PC-3 (cell line): ENCODE data around the gene H6PD. TPM values are rescaled to one million over a fixed set of nuclear protein-coding genes. Genes with fewer than 3 reads are reported as not detected.

ENCODE experiments used
- ATAC-seq: fragments of 200-7000 bp; cut with Tn5 transposase; 2 replicates; pipeline ENCODE4 v1.9.1; 2020; ENCODE audit warnings: mild to moderate bottlenecking, moderate library complexity
- BruUV-seq: library from RNA; stranded (reverse); fragments of 400-500 nt; replicated peaks from 2 replicates; lab custom pipeline; 2021; lab: Mats Ljungman, UMichigan
- CTCF ChIA-PET: fragments of 300-600 bp; sonication (Branson Sonifier 250); formaldehyde crosslinking; loops from one replicate; lab custom pipeline; 2022; ENCODE audit warnings: antibody characterized with exemption; lab: Charles Lee
- POLR2A ChIA-PET: fragments of 300-600 bp; sonication (Branson Sonifier 250); formaldehyde crosslinking; loops from one replicate; lab custom pipeline; 2022; ENCODE audit warnings: antibody characterized with exemption; ENCODE audit not compliant: unreplicated experiment; lab: Charles Lee
- DNase-seq: peaks from one replicate; pipeline ENCODE4 v3.0.0-alpha.2; 2015
- H2AFZ ChIP-seq: fragments of 300-600 bp; sonication (generic); 2 replicates; pipeline ENCODE4 v1.6.0; 2016; ENCODE audit warnings: antibody characterized with exemption, low read length
- H3F3A ChIP-seq: fragments of 300-600 bp; sonication (generic); one replicate; pipeline ENCODE4 v1.6.0; 2017; ENCODE audit warnings: antibody characterized with exemption, low read length, control low read depth, mild to moderate bottlenecking; ENCODE audit not compliant: unreplicated experiment
- H3K27ac ChIP-seq: fragments of 300-600 bp; sonication (generic); 2 replicates; pipeline ENCODE4 v1.5.1; 2016; ENCODE audit warnings: mild to moderate bottlenecking, low read length
- H3K27me3 ChIP-seq: fragments of 300-600 bp; sonication (generic); 2 replicates; pipeline ENCODE4 v1.6.1; 2016; ENCODE audit warnings: low read length, mixed read lengths
- H3K36me3 ChIP-seq: fragments of 300-600 bp; sonication (generic); 2 replicates; pipeline ENCODE4 v1.6.1; 2016; ENCODE audit warnings: low read depth, mixed run types, low read length, mixed read lengths
- H3K4me1 ChIP-seq: fragments of 300-600 bp; sonication (generic); 2 replicates; pipeline ENCODE4 v1.5.1; 2016; ENCODE audit warnings: low read length; ENCODE audit not compliant: insufficient read depth
- H3K4me2 ChIP-seq: fragments of 300-600 bp; sonication (generic); 2 replicates; pipeline ENCODE4 v1.6.0; 2016; ENCODE audit warnings: low read length
- H3K4me3 ChIP-seq: fragments of 300-600 bp; sonication (generic); 2 replicates; pipeline ENCODE4 v1.5.1; 2016; ENCODE audit warnings: mild to moderate bottlenecking, low read length, mixed read lengths
- H3K79me2 ChIP-seq: fragments of 300-600 bp; sonication (generic); 2 replicates; pipeline ENCODE4 v1.6.1; 2017; ENCODE audit warnings: low read length, mixed read lengths
- H3K9ac ChIP-seq: fragments of 300-600 bp; sonication (generic); 2 replicates; pipeline ENCODE4 v1.6.0; 2016; ENCODE audit warnings: mild to moderate bottlenecking, low read length
- H3K9me2 ChIP-seq: fragments of 300-600 bp; sonication (generic); replicated peaks from 2 replicates; pipeline ENCODE4 v1.6.1; 2016; ENCODE audit warnings: mixed run types, low read length, mixed read lengths
- H3K9me3 ChIP-seq: fragments of 300-600 bp; sonication (generic); 2 replicates; pipeline ENCODE4 v1.6.1; 2016; ENCODE audit warnings: low read length, mixed read lengths
- H4K20me1 ChIP-seq: fragments of 300-600 bp; sonication (generic); 2 replicates; pipeline ENCODE4 v1.6.1; 2016; ENCODE audit warnings: low read length, mixed read lengths
- CTCF ChIP-seq: fragments of 300-600 bp; sonication (generic); conservative IDR thresholded peaks from 2 replicates; pipeline ENCODE4 v1.5.1; 2017; ENCODE audit warnings: antibody characterized with exemption, low read depth, mild to moderate bottlenecking, low read length
- EZH2 ChIP-seq: fragments of 300-600 bp; sonication (generic); IDR thresholded peaks from one replicate; pipeline ENCODE4 v1.6.1; 2017; ENCODE audit warnings: antibody characterized with exemption, mild to moderate bottlenecking, low read length; ENCODE audit not compliant: unreplicated experiment
- EZH2phosphoT487 ChIP-seq: fragments of 300-600 bp; sonication (generic); IDR thresholded peaks from 2 replicates; pipeline ENCODE4 v1.6.1; 2018; ENCODE audit warnings: mild to moderate bottlenecking, antibody characterized with exemption, low read length, borderline replicate concordance
- intact Hi-C: fragments of 100-400 bp; cut with micrococcal nuclease; formaldehyde crosslinking; loops from 2 replicates; pipeline ENCODE4 v1.9.0; 2023
- total RNA-seq: library from RNA; depleted of rRNA; stranded (reverse); fragments of >200 nt; gene quantifications from 2 replicates; pipeline ENCODE4 v1.2.3, GENCODE V29; 2014

Gene H6PD
- total RNA-seq, 1 experiment from 2014 or later, result 6.8 TPM

- Histone ChIP-seq H4K20me1 (no peaks in the 10 kb centered on the region), H3K4me3 (no peak overlapping the region), H3K9me3 (no peaks in the 10 kb centered on the region), H3K9me2 (no peaks in the 10 kb centered on the region), H3K27me3 (0 out of 2 replicates have a peak, but pooled peaks cover 5% of the 10 kb centered on the region), H2AFZ (no peak overlapping the region), H3K36me3 (no peaks in the 10 kb centered on the region), H3K4me1 (peaks cover 26% of the 10 kb centered on the region), H3K79me2 (no peaks in the 10 kb centered on the region), H3K9ac (no peak overlapping the region), H3K4me2 (peak overlapping the region; percentile 39; the same call in 1 of the 2 replicates), H3K27ac (no peak overlapping the region), H3F3A (no peaks in the 10 kb centered on the region)
- no peak for TF ChIP-seq CTCF
- TF ChIP-seq EZH2phosphoT487, result no peak
- TF ChIP-seq EZH2, result no peak
- POLR2A ChIA-PET, result interaction anchor here (0.6 kb wide), 1 partner anchor 60 kb away, joined by 3 read pairs; no protein-coding TSS in a partner anchor
- BruUV-seq, result no TSS peak
- peak; percentile 93 for ATAC-seq
- CTCF ChIA-PET, result interaction anchor here (0.7 to 1.0 kb wide), 3 partner anchors 13 to 84 kb away, joined by 3 to 6 read pairs (median 4); no protein-coding TSS in a partner anchor
- DNase-seq, result peak; percentile 86
- intact Hi-C loops, result no loop called here
Measured at GRCh38 chr1:9194024-9194423, 40.5 kb upstream of the H6PD start.

- Histone ChIP-seq H3K27me3 (0 out of 2 replicates have a peak, but pooled peaks cover 5% of the 10 kb centered on the region), H3K27ac (no peak overlapping the region), H3K4me2 (no peak overlapping the region), H3K79me2 (no peaks in the 10 kb centered on the region), H3K4me3 (no peak overlapping the region), H3K9ac (no peak overlapping the region), H3K36me3 (no peaks in the 10 kb centered on the region), H3K9me3 (no peaks in the 10 kb centered on the region), H2AFZ (peak overlapping the region; percentile 78; the same call in 1 of the 2 replicates), H4K20me1 (no peaks in the 10 kb centered on the region), H3F3A (no peaks in the 10 kb centered on the region), H3K9me2 (no peaks in the 10 kb centered on the region), H3K4me1 (peaks cover 29% of the 10 kb centered on the region)
- ChIA-PET CTCF (interaction anchor here (2.2 kb wide), 1 partner anchor 53 kb away, joined by 18 read pairs; no protein-coding TSS in a partner anchor), POLR2A (no interaction called here)
- ATAC-seq (no peak), DNase-seq (no peak)
- TF ChIP-seq EZH2phosphoT487 (no peak), CTCF (no peak), EZH2 (no peak)
- BruUV-seq, result no TSS peak
- intact Hi-C loops, result loop anchor here (1.0 kb wide), 2 partner anchors 53 to 84 kb away; no protein-coding TSS in a partner anchor
Measured at GRCh38 chr1:9195651-9196050, 38.9 kb upstream of the H6PD start.
